Measurements from ENCODE around the gene OR52I2.

OR52I2 gene

DNA sequence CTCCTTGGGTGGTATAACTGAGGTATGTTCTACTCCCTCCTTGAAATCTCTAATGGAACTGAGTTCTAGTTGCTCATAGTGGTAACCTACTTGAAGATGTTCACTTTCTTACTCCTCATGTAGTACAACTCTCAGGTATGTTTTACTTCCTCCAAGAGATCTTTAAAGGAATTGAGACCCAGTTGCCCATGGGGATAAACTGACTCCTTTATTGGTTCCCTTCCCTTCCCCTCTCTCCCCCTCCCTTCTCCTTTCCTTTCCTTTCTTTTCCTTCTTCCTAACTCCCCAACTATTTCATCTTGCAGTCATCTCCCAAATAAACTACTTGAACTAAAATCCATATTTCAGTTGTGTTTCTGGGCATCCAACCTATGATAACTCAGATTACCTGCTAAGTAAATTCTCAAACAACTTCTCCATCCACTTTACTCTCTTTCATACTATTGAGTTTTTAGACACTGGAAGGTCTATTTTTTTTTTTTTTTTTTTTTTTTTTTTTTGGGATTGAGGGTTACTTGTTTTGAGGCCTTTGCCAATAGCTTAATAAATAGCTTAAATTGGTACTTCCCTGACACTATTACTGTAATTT lies 34.4 kb downstream of the OR52I2 start:
- Histone ChIP-seq H3K27ac (ENCODE audit: low read depth, low read length) (no peak overlapping the region), H3K9me3 (ENCODE audit: insufficient read depth, low read depth, low read length) (no peaks in the 10 kb centered on the region), H3K27me3 (ENCODE audit: insufficient read depth, low read length) (no peaks in the 10 kb centered on the region)

GRCh38 chr11:4619514-4619913 lies 38.0 kb downstream of the OR52I2 start:
- Histone ChIP-seq H3K4me1 (ENCODE audit: control insufficient read depth in 1 of 2, insufficient read depth in 2 of 2, low read length in 2 of 2) (no peaks in the 10 kb centered on the region), H3K9ac (ENCODE audit: low read length) (no peak overlapping the region), H3K27ac (ENCODE audit: low read depth, low read length) (no peak overlapping the region), H3K79me2 (ENCODE audit: control insufficient read depth, insufficient read depth, low read length, poor library complexity) (no peaks in the 10 kb centered on the region), H3K36me3 (ENCODE audit: control insufficient read depth in 1 of 2, insufficient read depth in 2 of 2, low read length in 2 of 2) (no peaks in the 10 kb centered on the region), H4K12ac (ENCODE audit: low read depth, low read length) (no peak overlapping the region), H3K4me3 (ENCODE audit: low read depth, low read length) (no peak overlapping the region), H2AFZ (ENCODE audit: insufficient read depth, low read length, poor library complexity) (no peak overlapping the region), H3K79me1 (ENCODE audit: low read length) (no peaks in the 10 kb centered on the region), H4K8ac (ENCODE audit: low read depth, low read length) (no peak overlapping the region), H3K23ac (ENCODE audit: low read length) (no peak overlapping the region), H2BK5ac (ENCODE audit: low read depth, low read length, poor library complexity) (no peak overlapping the region), H2BK12ac (ENCODE audit: low read length) (no peak overlapping the region), H3K9me3 (ENCODE audit: insufficient read depth, low read depth, low read length) (no peaks in the 10 kb centered on the region), H2BK120ac (ENCODE audit: insufficient read depth, low read length, poor library complexity) (no peak overlapping the region), H3K14ac (ENCODE audit: low read length) (no peak overlapping the region), H3K4ac (ENCODE audit: low read depth, low read length) (no peak overlapping the region), H2AK5ac (ENCODE audit: low read length) (no peak overlapping the region), H3K18ac (ENCODE audit: low read length) (no peak overlapping the region), H4K91ac (ENCODE audit: low read depth, low read length) (no peak overlapping the region), H3K27me3 (ENCODE audit: insufficient read depth, low read length) (no peaks in the 10 kb centered on the region), H3K4me2 (ENCODE audit: low read length) (no peak overlapping the region)
- DNase-seq = no peak
- no CpG with 5 or more reads among the region's 9 CpGs for WGBS (ENCODE audit: extremely low coverage, insufficient coverage, insufficient read length)

More for the DNA sequence above, 34.4 kb downstream of the OR52I2 start:
- H2AK5ac ChIP-seq (ENCODE audit: low read length) = no peak overlapping the region
- H2BK5ac ChIP-seq (ENCODE audit: low read depth, low read length, poor library complexity) = no peak overlapping the region
- H3K9ac ChIP-seq (ENCODE audit: low read length) = no peak overlapping the region
- no peak overlapping the region for H4K91ac ChIP-seq (ENCODE audit: low read depth, low read length)
- no peak overlapping the region for H4K8ac ChIP-seq (ENCODE audit: low read depth, low read length)
- no peaks in the 10 kb centered on the region for H3K79me2 ChIP-seq (ENCODE audit: control insufficient read depth, insufficient read depth, low read length, poor library complexity)
- H4K12ac ChIP-seq (ENCODE audit: low read depth, low read length) = no peak overlapping the region
- H3K23ac ChIP-seq (ENCODE audit: low read length) = no peak overlapping the region
- H2AFZ ChIP-seq (ENCODE audit: insufficient read depth, low read length, poor library complexity) = no peak overlapping the region
- no peaks in the 10 kb centered on the region for H3K4me1 ChIP-seq (ENCODE audit: control insufficient read depth in 1 of 2, insufficient read depth in 2 of 2, low read length in 2 of 2)
- no peak overlapping the region for H3K4me3 ChIP-seq (ENCODE audit: low read depth, low read length)
- no peak overlapping the region for H2BK12ac ChIP-seq (ENCODE audit: low read length)
- no peak overlapping the region for H3K4ac ChIP-seq (ENCODE audit: low read depth, low read length)
- H2BK120ac ChIP-seq (ENCODE audit: insufficient read depth, low read length, poor library complexity) = no peak overlapping the region
- no peaks in the 10 kb centered on the region for H3K36me3 ChIP-seq (ENCODE audit: control insufficient read depth in 1 of 2, insufficient read depth in 2 of 2, low read length in 2 of 2)
- no peak overlapping the region for H3K18ac ChIP-seq (ENCODE audit: low read length)
- no peak for DNase-seq
- no peak overlapping the region for H3K4me2 ChIP-seq (ENCODE audit: low read length)
- H3K14ac ChIP-seq (ENCODE audit: low read length) = no peak overlapping the region
- no peaks in the 10 kb centered on the region for H3K79me1 ChIP-seq (ENCODE audit: low read length)

DNA sequence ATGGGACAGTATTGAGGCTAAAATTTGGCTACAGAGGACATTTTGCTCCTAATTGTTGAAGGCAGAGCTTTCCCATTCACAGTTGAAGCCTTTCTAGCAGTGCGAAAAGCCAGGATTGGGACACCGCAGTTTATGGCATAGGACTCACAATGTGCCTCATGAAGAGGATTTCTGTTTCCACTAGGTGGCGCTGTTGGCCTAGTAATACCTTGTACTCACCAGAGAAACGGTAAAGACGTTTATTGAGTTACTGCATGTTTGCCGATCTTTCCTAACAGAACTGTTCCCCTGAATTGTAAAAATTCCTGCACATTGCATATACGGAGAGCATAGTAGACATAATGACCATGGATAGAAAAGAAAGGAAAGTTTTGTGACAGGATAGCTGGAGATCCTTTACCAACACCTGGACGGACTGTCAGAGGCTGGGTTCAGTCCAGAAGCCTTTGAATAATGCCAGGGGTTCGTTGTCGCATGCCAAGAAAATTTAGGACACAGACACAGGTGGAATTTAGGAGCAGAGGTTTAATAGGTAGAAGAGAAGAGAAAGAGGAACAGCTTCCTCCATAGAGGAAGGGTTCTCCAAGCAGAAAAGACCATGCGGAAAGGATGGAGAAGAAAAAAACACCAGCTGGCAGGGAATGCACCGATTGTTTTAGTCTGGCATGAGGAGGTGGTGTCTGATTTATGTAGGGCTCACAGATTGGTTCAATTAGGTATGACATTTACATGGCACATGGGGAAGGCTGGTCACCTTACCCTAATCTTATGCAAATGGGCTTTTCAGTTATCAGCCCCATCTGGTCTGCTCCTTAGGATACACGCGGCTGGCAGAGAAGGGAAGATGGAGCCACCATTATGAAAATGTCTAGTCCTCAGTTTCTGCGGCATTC lies 44.9 kb downstream of the OR52I2 start:
- H3K23ac ChIP-seq (ENCODE audit: low read length) = no peak overlapping the region
- no peak overlapping the region for H3K4me2 ChIP-seq (ENCODE audit: low read length)

DNA sequence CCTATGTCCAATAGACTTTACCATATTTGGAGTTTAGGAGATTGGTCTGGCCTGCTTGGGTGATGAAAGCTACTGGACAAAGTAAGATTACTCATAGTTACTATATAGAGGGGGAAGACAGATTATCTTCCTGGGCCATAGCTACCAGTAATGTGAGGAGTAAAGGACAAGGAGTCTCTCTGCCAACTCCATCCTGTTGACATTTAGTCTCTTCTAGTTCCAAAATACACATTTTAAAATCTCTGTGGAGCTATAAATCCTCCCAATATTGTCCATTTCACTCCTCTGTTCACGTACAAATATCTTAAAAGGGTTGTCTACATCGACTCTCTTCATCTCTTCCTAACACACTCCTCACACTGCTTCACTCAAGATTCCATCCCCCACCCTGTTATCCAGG lies 54.6 kb downstream of the OR52I2 start:
- peaks cover 0 to 2% of the 10 kb centered on the region in 2 experiments for H3K4me1 ChIP-seq (ENCODE audit: control insufficient read depth in 1 of 2, insufficient read depth in 2 of 2, low read length in 2 of 2)
- H3K4me2 ChIP-seq (ENCODE audit: low read length) = no peak overlapping the region
- no peak overlapping the region for H4K91ac ChIP-seq (ENCODE audit: low read depth, low read length)
- H3K4ac ChIP-seq (ENCODE audit: low read depth, low read length) = no peak overlapping the region
- H3K9me3 ChIP-seq (ENCODE audit: insufficient read depth, low read depth, low read length) = peaks cover 6% of the 10 kb centered on the region
- no CpG with 5 or more reads among the region's 2 CpGs for WGBS (ENCODE audit: extremely low coverage, insufficient coverage, insufficient read length)
- no peak overlapping the region for H2AFZ ChIP-seq (ENCODE audit: insufficient read depth, low read length, poor library complexity)
- no peaks in the 10 kb centered on the region for H3K27me3 ChIP-seq (ENCODE audit: insufficient read depth, low read length)
- H2BK120ac ChIP-seq (ENCODE audit: insufficient read depth, low read length, poor library complexity) = no peak overlapping the region
- no peak overlapping the region for H2BK12ac ChIP-seq (ENCODE audit: low read length)
- H4K12ac ChIP-seq (ENCODE audit: low read depth, low read length) = no peak overlapping the region
- no peak overlapping the region for H3K4me3 ChIP-seq (ENCODE audit: low read depth, low read length)
- H3K79me2 ChIP-seq (ENCODE audit: control insufficient read depth, insufficient read depth, low read length, poor library complexity) = no peaks in the 10 kb centered on the region
- no peak overlapping the region for H3K23ac ChIP-seq (ENCODE audit: low read length)
- no peaks in the 10 kb centered on the region for H3K36me3 ChIP-seq (ENCODE audit: control insufficient read depth in 1 of 2, insufficient read depth in 2 of 2, low read length in 2 of 2)
- no peak overlapping the region for H2BK5ac ChIP-seq (ENCODE audit: low read depth, low read length, poor library complexity)
- H3K14ac ChIP-seq (ENCODE audit: low read length) = no peak overlapping the region
- H4K8ac ChIP-seq (ENCODE audit: low read depth, low read length) = no peak overlapping the region
- no peak for DNase-seq
- H3K9ac ChIP-seq (ENCODE audit: low read length) = no peak overlapping the region
- H3K79me1 ChIP-seq (ENCODE audit: low read length) = no peaks in the 10 kb centered on the region
- no peak overlapping the region for H3K27ac ChIP-seq (ENCODE audit: low read depth, low read length)
- H2AK5ac ChIP-seq (ENCODE audit: low read length) = no peak overlapping the region
- H3K18ac ChIP-seq (ENCODE audit: low read length) = no peak overlapping the region

More for the DNA sequence above, 44.9 kb downstream of the OR52I2 start:
- H3K79me1 ChIP-seq (ENCODE audit: low read length) = no peaks in the 10 kb centered on the region
- H3K4ac ChIP-seq (ENCODE audit: low read depth, low read length) = no peak overlapping the region
- H3K14ac ChIP-seq (ENCODE audit: low read length) = no peak overlapping the region
- H3K9ac ChIP-seq (ENCODE audit: low read length) = no peak overlapping the region
- H4K12ac ChIP-seq (ENCODE audit: low read depth, low read length) = no peak overlapping the region
- no CpG with 5 or more reads among the region's 15 CpGs for WGBS (ENCODE audit: extremely low coverage, insufficient coverage, insufficient read length)
- no peaks in the 10 kb centered on the region for H3K9me3 ChIP-seq (ENCODE audit: insufficient read depth, low read depth, low read length)
- H3K36me3 ChIP-seq (ENCODE audit: control insufficient read depth in 1 of 2, insufficient read depth in 2 of 2, low read length in 2 of 2) = no peaks in the 10 kb centered on the region
- peak; percentile 63 to 90 for DNase-seq
- no peak overlapping the region for H4K8ac ChIP-seq (ENCODE audit: low read depth, low read length)
- H3K27ac ChIP-seq (ENCODE audit: low read depth, low read length) = no peak overlapping the region
- no peak overlapping the region for H4K91ac ChIP-seq (ENCODE audit: low read depth, low read length)
- no peak overlapping the region for H2BK120ac ChIP-seq (ENCODE audit: insufficient read depth, low read length, poor library complexity)
- H2AK5ac ChIP-seq (ENCODE audit: low read length) = no peak overlapping the region
- H2BK5ac ChIP-seq (ENCODE audit: low read depth, low read length, poor library complexity) = no peak overlapping the region
- H3K4me3 ChIP-seq (ENCODE audit: low read depth, low read length) = no peak overlapping the region
- no peaks in the 10 kb centered on the region for H3K4me1 ChIP-seq (ENCODE audit: control insufficient read depth in 1 of 2, insufficient read depth in 2 of 2, low read length in 2 of 2)
- H3K79me2 ChIP-seq (ENCODE audit: control insufficient read depth, insufficient read depth, low read length, poor library complexity) = no peaks in the 10 kb centered on the region
- no peak overlapping the region for H3K18ac ChIP-seq (ENCODE audit: low read length)
- no peaks in the 10 kb centered on the region for H3K27me3 ChIP-seq (ENCODE audit: insufficient read depth, low read length)
- H2AFZ ChIP-seq (ENCODE audit: insufficient read depth, low read length, poor library complexity) = no peak overlapping the region
- H2BK12ac ChIP-seq (ENCODE audit: low read length) = no peak overlapping the region

Data from trophoblast cell (in vitro differentiated cells and primary cell).